SK-N-SH treated with all-trans-retinoic acid at 6 μM for 48 hours (cell line): ENCODE results near the gene CD163.

Experiments
- ATAC-seq: fragments of 200-7000 bp; cut with Tn5 transposase; 3 replicates; pipeline ENCODE4 v1.9.1; 2020; ENCODE audit warnings: mild to moderate bottlenecking, moderate library complexity
- BACH2 ChIP-seq: fragments of 250-450 bp; sonication (Bioruptor Pico); IDR thresholded peaks from 2 replicates; pipeline ENCODE4 v1.9.0; 2021; ENCODE audit warnings: mild to moderate bottlenecking, borderline replicate concordance
- CSDC2 ChIP-seq: fragments of 250-450 bp; sonication (Bioruptor Pico); IDR thresholded peaks from 2 replicates; pipeline ENCODE4 v1.5.0; 2020; ENCODE audit warnings: mild to moderate bottlenecking, moderate library complexity
- ESRRG ChIP-seq: fragments of 250-450 bp; sonication (Bioruptor Pico); IDR thresholded peaks from 2 replicates; pipeline ENCODE4 v1.6.1; 2021; ENCODE audit warnings: mild to moderate bottlenecking
- GLIS3 ChIP-seq: fragments of 250-450 bp; sonication (Bioruptor Pico); IDR thresholded peaks from 2 replicates; pipeline ENCODE4 v1.5.0; 2020; ENCODE audit warnings: mild to moderate bottlenecking, moderate library complexity
- ISL1 ChIP-seq: fragments of 250-450 bp; sonication (Bioruptor Pico); IDR thresholded peaks from 2 replicates; pipeline ENCODE4 v2.1.2; 2022; ENCODE audit warnings: mild to moderate bottlenecking, moderate library complexity
- PPARA ChIP-seq: fragments of 250-450 bp; sonication (Bioruptor Pico); IDR thresholded peaks from 2 replicates; pipeline ENCODE4 v1.5.0; 2020; ENCODE audit warnings: mild to moderate bottlenecking, borderline replicate concordance
- RARB ChIP-seq: fragments of 250-450 bp; sonication (Bioruptor Pico); IDR thresholded peaks from 2 replicates; pipeline ENCODE4 v1.8.0; 2021; ENCODE audit warnings: mild to moderate bottlenecking, moderate library complexity
- SNAI2 ChIP-seq: fragments of 250-450 bp; sonication (Bioruptor Pico); IDR thresholded peaks from 2 replicates; pipeline ENCODE4 v1.5.0; 2020; ENCODE audit warnings: mild to moderate bottlenecking, moderate library complexity
- TOX ChIP-seq: fragments of 250-450 bp; sonication (Bioruptor Pico); IDR thresholded peaks from 2 replicates; pipeline ENCODE4 v1.8.0; 2021; ENCODE audit warnings: mild to moderate bottlenecking, moderate library complexity, borderline replicate concordance
- ZC3H10 ChIP-seq: fragments of 250-450 bp; sonication (Bioruptor Pico); IDR thresholded peaks from 2 replicates; pipeline ENCODE4 v1.5.1; 2021; ENCODE audit warnings: mild to moderate bottlenecking, moderate library complexity
- ZFP3 ChIP-seq: fragments of 250-450 bp; sonication (Bioruptor Pico); IDR thresholded peaks from 2 replicates; pipeline ENCODE4 v1.5.0; 2020; ENCODE audit warnings: mild to moderate bottlenecking, moderate library complexity
- ZFP30 ChIP-seq: fragments of 450-650 bp; formaldehyde crosslinking; IDR thresholded peaks from 2 replicates; pipeline ENCODE4 v1.5.0; 2022; ENCODE audit warnings: mild to moderate bottlenecking, moderate library complexity
- ZNF565 ChIP-seq: fragments of 450-650 bp; formaldehyde crosslinking; conservative IDR thresholded peaks from 2 replicates; pipeline ENCODE4 v1.5.0; 2020; ENCODE audit warnings: low read depth, mild to moderate bottlenecking, moderate library complexity
- ZNF70 ChIP-seq: fragments of 450-650 bp; formaldehyde crosslinking; IDR thresholded peaks from 2 replicates; pipeline ENCODE4 v1.5.0; 2020; ENCODE audit warnings: mild to moderate bottlenecking, moderate library complexity
- ZNF8 ChIP-seq: fragments of 450-650 bp; formaldehyde crosslinking; IDR thresholded peaks from 2 replicates; pipeline ENCODE4 v1.5.0; 2020; ENCODE audit warnings: mild to moderate bottlenecking, moderate library complexity
- TF ChIP-seq, protein P1 (sequence below): fragments of 250-450 bp; sonication (Bioruptor Pico); IDR thresholded peaks from 2 replicates; pipeline ENCODE4 v1.5.1; 2020; ENCODE audit warnings: low read depth, mild to moderate bottlenecking, moderate library complexity
- TF ChIP-seq, protein P2 (sequence below): fragments of 250-450 bp; sonication (Bioruptor Pico); IDR thresholded peaks from 2 replicates; pipeline ENCODE4 v1.8.0; 2021; ENCODE audit warnings: low read depth, mild to moderate bottlenecking, moderate library complexity, borderline replicate concordance
- TF ChIP-seq, protein P3 (sequence below): fragments of 250-450 bp; sonication (Bioruptor Pico); IDR thresholded peaks from 2 replicates; pipeline ENCODE4 v1.5.0; 2020; ENCODE audit warnings: mild to moderate bottlenecking, moderate library complexity
- TF ChIP-seq, protein P4 (sequence below): fragments of 250-450 bp; sonication (Bioruptor Pico); IDR thresholded peaks from 2 replicates; pipeline ENCODE4 v1.8.0; 2020; ENCODE audit warnings: mild to moderate bottlenecking, moderate library complexity, borderline replicate concordance
- TF ChIP-seq, protein P5 (sequence below): fragments of 250-450 bp; sonication (Bioruptor Pico); IDR thresholded peaks from 2 replicates; pipeline ENCODE4 v1.5.1; 2021; ENCODE audit warnings: mild to moderate bottlenecking, moderate library complexity

The CD163 gene

DNA sequence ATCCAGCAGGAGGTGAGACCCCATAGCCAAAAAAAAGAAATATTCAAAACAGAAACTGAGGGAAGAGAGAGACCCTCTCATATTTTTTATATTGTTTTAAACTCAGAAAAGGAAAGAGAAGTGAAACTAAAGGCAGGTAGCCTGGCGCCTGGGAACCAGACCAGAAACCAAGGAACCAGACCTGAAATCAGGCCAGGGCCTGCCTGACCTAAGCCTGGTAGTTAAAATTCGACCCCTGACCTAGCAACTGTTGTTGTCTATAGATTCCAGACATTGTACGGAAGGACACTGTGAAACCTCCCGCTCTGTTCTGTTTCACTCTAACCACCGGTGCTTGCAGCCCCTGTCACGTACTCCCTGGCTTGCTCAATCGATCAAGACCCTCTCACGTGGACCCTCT, 38.5 kb upstream of the CD163 start:
- no peak for ATAC-seq
- TF ChIP-seq, protein P1, sequence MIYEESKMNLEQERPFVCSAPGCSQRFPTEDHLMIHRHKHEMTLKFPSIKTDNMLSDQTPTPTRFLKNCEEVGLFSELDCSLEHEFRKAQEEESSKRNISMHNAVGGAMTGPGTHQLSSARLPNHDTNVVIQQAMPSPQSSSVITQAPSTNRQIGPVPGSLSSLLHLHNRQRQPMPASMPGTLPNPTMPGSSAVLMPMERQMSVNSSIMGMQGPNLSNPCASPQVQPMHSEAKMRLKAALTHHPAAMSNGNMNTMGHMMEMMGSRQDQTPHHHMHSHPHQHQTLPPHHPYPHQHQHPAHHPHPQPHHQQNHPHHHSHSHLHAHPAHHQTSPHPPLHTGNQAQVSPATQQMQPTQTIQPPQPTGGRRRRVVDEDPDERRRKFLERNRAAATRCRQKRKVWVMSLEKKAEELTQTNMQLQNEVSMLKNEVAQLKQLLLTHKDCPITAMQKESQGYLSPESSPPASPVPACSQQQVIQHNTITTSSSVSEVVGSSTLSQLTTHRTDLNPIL (CRISPR knock-in tag) = no peak
- TF ChIP-seq, protein P2, sequence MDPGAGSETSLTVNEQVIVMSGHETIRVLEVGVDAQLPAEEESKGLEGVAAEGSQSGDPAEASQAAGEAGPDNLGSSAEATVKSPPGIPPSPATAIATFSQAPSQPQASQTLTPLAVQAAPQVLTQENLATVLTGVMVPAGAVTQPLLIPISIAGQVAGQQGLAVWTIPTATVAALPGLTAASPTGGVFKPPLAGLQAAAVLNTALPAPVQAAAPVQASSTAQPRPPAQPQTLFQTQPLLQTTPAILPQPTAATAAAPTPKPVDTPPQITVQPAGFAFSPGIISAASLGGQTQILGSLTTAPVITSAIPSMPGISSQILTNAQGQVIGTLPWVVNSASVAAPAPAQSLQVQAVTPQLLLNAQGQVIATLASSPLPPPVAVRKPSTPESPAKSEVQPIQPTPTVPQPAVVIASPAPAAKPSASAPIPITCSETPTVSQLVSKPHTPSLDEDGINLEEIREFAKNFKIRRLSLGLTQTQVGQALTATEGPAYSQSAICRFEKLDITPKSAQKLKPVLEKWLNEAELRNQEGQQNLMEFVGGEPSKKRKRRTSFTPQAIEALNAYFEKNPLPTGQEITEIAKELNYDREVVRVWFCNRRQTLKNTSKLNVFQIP (CRISPR knock-in tag) = no peak
- TF ChIP-seq CSDC2 (CRISPR knock-in tag) (no peak), ZNF565 (CRISPR knock-in tag) (no peak), BACH2 (no peak), ZNF8 (no peak), TOX (CRISPR knock-in tag) (no peak), ZNF70 (no peak), ISL1 (CRISPR knock-in tag) (no peak), SNAI2 (no peak)

DNA sequence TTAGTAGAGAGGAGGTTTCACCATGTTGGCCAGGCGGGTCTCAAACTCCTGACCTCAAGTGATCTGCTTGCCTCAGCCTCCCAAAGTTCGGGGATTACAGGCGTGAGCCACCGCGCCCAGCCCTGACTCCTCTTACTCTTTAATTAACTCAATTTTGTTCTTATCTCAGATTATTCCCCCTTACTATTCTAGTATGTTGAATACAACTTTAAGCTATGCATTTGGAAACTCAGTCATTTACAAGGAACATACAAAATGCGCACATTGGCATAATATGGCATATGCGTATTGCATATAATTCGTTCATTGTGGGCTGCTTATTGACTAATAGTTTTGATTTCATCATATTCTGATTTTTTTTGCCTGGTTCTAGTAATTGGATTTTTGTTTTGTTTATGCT, 10.8 kb upstream of the CD163 start:
- TF ChIP-seq RARB (CRISPR knock-in tag) (no peak), PPARA (CRISPR knock-in tag) (no peak), ZFP30 (no peak), ZNF565 (CRISPR knock-in tag) (no peak), ISL1 (CRISPR knock-in tag) (no peak), SNAI2 (no peak), ZC3H10 (CRISPR knock-in tag) (no peak), TOX (CRISPR knock-in tag) (no peak), CSDC2 (CRISPR knock-in tag) (no peak), GLIS3 (CRISPR knock-in tag) (no peak), ZFP3 (no peak), ZNF70 (no peak), ESRRG (CRISPR knock-in tag) (no peak)
- TF ChIP-seq, protein P3, sequence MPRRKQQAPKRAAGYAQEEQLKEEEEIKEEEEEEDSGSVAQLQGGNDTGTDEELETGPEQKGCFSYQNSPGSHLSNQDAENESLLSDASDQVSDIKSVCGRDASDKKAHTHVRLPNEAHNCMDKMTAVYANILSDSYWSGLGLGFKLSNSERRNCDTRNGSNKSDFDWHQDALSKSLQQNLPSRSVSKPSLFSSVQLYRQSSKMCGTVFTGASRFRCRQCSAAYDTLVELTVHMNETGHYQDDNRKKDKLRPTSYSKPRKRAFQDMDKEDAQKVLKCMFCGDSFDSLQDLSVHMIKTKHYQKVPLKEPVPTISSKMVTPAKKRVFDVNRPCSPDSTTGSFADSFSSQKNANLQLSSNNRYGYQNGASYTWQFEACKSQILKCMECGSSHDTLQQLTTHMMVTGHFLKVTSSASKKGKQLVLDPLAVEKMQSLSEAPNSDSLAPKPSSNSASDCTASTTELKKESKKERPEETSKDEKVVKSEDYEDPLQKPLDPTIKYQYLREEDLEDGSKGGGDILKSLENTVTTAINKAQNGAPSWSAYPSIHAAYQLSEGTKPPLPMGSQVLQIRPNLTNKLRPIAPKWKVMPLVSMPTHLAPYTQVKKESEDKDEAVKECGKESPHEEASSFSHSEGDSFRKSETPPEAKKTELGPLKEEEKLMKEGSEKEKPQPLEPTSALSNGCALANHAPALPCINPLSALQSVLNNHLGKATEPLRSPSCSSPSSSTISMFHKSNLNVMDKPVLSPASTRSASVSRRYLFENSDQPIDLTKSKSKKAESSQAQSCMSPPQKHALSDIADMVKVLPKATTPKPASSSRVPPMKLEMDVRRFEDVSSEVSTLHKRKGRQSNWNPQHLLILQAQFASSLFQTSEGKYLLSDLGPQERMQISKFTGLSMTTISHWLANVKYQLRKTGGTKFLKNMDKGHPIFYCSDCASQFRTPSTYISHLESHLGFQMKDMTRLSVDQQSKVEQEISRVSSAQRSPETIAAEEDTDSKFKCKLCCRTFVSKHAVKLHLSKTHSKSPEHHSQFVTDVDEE = no peak
- TF ChIP-seq, protein P4, sequence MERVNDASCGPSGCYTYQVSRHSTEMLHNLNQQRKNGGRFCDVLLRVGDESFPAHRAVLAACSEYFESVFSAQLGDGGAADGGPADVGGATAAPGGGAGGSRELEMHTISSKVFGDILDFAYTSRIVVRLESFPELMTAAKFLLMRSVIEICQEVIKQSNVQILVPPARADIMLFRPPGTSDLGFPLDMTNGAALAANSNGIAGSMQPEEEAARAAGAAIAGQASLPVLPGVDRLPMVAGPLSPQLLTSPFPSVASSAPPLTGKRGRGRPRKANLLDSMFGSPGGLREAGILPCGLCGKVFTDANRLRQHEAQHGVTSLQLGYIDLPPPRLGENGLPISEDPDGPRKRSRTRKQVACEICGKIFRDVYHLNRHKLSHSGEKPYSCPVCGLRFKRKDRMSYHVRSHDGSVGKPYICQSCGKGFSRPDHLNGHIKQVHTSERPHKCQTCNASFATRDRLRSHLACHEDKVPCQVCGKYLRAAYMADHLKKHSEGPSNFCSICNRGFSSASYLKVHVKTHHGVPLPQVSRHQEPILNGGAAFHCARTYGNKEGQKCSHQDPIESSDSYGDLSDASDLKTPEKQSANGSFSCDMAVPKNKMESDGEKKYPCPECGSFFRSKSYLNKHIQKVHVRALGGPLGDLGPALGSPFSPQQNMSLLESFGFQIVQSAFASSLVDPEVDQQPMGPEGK = no peak
- TF ChIP-seq, protein P2 (CRISPR knock-in tag) = no peak
- TF ChIP-seq, protein P1 (CRISPR knock-in tag) = no peak
- TF ChIP-seq, protein P5, sequence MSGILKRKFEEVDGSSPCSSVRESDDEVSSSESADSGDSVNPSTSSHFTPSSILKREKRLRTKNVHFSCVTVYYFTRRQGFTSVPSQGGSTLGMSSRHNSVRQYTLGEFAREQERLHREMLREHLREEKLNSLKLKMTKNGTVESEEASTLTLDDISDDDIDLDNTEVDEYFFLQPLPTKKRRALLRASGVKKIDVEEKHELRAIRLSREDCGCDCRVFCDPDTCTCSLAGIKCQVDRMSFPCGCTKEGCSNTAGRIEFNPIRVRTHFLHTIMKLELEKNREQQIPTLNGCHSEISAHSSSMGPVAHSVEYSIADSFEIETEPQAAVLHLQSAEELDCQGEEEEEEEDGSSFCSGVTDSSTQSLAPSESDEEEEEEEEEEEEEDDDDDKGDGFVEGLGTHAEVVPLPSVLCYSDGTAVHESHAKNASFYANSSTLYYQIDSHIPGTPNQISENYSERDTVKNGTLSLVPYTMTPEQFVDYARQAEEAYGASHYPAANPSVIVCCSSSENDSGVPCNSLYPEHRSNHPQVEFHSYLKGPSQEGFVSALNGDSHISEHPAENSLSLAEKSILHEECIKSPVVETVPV = no peak
- TF ChIP-seq, all 23 proteins: peak for 0
- ATAC-seq = no peak
